ENCODE measurements around the gene CADM1.

The CADM1 gene

GRCh38 chr11:115439969-115440540 is 64.2 kb downstream of the CADM1 start:
- no peak for DNase-seq

GRCh38 chr11:115439385-115439784 is 64.8 kb downstream of the CADM1 start:
- DNase-seq = no peak

DNA sequence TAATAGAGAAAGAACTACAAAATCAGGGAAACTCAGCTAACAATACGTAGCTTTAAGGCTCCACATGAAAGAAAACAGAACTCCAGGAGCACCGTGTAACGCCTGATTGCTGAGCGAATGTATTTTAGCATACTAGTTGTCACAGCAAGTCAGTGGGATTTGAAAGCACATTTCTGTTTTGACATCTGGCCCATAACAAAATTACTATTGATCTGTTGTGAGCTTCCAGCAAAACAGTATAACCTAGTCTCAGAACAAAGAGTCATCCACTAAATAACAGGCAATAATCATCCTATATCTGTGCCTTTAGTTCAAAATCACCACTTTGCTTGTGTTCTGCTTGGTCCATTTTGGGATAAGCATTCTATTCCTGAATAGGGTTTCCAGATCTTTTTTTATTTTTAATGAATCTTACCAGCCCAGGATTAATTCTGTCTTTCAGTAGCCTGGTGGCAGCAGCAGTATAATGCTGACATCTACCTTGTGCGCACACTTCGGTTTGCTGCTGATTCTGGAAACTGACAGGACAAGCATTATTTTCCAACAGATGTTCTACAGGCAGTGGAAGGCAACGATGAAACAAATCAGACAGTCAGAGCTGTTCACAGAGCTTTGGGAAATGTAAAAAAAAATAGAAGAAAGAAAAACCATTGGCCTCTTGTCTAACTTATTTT is 66.2 kb downstream of the CADM1 start:
- no peak for DNase-seq

DNA sequence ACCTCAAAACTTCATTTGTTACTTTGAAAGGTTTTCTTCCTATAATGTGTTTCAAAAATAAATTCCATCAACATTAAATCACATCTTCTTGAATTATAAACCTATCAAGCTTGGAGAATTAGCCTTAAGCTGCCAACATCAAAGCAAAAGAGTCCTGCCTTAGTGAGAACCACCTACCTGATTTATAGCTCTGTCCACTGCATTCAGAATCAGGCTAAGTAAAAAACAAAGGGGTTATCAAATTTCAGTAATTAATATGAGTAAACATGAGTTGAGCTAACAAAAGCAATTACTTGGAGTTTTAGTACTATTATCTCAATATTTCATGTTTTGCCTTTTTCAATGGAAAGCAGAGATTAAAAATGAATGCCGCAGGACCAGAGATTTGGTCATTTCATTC is 73.9 kb downstream of the CADM1 start:
- no peak for DNase-seq

DNA sequence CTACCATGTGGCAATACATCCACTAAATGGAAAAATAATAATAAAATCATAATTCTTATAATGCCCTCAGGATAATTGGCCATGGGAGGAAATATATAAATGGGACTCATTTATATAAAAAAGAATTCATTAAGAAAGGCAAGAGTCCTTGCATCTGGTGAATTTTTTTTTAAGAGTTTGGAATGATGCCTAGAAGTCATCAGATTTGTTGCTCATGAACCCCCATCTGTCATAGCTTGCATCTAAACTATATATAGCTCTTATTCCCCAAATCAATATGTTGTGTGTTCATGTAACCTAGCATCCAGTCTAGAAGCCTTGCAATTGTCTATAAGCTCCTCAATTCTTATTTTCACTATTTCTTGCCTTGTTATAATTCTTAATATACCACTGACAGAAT is 75.9 kb downstream of the CADM1 start:
- no peak for DNase-seq

DNA sequence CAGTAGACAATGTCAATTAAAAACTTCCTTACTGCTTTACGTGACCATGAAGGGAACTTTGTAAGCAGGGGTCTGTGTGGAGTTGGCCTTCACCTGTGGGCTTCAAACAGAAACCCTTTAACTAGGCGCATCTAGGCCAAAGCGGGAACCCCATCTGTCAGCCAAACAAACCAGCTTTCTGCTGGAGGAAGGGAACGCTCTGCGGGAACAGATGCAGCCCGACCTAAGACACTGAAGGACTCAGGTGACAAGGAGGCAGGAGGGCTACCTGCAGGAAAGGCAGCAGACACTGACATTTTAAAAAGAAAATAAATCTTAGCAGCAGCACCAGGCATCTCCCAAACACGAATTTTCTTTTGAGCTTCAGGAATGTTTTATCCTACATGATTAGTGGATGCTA is 78.4 kb downstream of the CADM1 start:
- DNase-seq = no peak

DNA sequence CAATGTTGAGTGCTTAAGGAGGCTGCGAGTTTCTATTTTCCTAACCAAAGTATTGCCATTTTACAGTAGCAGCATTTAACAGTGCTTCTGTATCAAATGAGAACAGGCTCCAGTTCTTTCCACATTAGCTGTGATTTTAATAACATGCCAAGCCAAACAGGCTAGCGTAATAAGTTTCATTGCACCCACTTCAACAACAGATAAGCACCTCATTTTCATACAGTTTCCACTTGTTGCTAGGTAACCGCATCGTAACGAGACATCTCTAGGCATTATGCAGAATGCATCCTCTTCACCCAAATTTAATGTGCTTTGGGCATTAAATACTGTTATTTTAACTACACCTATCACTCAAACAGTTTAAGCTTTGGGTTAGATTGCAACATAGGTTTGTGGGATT is 79.0 kb downstream of the CADM1 start:
- no peak for DNase-seq

- no peak for DNase-seq
Measured at GRCh38 chr11:115423728-115424459, 80.3 kb downstream of the CADM1 start.

DNA sequence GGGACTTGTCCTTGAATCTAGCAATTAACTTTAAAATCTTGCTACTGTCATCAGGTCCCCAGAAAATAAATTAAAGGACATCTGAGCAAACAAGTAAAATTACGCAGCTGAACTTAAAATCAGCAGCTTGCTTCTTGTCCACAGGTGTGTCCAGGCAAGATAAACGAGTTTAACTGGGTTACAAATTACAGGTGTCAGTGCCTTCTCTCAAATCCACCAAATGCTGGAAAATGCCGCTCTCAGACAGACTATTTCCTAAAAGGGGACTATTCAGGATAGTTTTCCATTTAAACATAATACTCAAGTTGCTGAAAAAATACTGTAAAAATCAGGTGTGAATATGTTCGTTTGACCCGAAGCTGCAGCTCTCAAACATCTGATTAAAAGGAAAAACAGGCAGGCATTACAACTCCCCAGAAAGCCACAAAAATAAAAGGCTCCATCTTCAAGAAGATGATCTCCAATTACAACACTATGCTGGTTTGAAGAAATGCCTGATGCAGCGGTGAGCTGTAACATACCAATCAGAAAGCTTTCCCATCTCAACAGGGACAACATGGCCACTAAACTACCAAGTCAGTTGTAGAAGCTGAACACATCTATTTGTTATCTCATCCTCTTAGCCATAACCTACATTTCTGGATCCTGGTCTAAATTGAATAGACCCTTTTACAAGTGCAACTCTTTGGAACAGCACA is 82.1 kb downstream of the CADM1 start:
- no peak for DNase-seq

DNA sequence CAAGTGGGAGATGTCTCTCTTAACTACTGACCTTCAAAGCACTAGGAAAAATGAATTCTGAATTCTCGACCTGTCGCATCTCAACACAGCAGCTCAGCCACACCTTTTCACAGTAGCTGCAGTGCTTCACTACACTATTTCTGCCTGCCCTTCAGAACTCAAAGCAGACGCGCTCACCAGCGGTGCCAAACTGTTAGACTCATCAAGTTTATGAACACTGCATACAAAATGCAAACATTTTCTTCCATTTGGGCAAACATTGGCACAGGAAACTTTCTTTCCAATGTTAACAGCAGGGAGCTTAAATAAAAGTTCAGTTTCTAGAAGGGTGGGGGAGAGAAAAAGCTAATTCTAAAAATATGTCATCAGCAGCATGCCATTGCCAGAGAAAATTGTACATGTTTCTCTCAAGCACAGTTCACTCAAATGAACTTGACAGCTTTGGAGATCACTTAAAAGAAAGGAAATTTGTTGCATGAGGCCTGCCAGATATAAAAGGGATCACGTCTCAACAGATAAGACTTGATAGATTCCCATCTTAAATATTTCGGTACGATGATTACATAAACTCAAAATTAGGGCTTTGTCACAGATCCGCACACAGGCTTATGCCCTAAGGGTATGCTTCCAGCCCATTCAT is 82.7 kb downstream of the CADM1 start:
- DNase-seq = no peak

DNA sequence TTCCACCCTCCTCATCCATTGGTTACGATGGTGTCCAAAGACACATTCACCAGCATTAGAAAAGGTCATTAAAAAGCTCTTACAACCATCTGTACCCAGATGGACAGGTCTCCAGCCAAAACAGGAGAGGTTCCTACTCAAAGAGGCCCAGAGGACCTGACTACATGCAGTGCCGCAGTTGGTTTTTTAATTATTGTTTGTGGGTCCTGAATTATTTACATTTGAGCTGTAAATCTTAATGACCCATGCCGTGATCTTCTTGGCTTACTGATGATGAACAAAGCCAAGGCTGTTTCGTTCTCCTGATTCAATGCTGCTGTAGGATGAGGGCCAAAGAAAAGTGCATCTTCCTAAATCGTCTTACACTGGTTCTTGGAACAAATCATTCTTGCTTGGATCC is 83.7 kb downstream of the CADM1 start:
- DNase-seq = no peak

GRCh38 chr11:115418626-115419025 is 85.6 kb downstream of the CADM1 start:
- DNase-seq = no peak

DNA sequence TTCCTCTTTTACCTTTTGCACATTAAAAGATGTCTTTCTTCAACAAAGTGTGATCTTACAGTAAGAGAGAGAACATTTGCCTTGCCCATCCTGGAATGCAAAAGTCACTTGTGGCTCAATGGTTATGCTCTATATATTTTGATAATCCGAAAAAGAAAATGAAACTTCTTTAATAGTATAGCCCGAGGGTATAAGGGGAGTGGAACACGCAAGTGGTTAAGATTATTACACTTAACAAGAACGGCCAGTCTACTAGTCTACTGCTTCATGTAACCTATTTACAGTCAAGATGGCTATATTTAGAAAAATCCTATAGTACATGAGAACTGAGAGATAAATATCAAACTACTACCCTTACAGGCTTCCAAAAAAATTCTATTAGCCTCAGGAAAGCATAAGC is 86.1 kb downstream of the CADM1 start:
- no peak for DNase-seq

DNA sequence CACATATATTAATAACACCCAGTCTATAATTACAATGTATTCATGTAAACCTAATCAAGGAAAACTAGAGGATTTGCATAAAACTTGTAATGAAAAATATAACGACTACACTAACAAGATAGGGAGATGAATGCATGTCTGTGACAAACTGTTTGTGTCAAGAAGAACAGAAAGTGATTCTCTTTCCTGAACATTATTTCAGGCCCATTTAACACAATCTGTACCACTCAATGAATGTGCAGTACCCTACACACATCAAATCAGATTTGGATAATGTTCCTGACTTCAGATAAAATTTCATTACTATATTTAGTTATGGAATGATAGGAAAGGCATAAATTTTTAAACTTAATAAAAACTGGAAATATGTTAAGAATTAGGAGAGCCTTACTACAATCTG is 93.1 kb downstream of the CADM1 start:
- DNase-seq = no peak

DNA sequence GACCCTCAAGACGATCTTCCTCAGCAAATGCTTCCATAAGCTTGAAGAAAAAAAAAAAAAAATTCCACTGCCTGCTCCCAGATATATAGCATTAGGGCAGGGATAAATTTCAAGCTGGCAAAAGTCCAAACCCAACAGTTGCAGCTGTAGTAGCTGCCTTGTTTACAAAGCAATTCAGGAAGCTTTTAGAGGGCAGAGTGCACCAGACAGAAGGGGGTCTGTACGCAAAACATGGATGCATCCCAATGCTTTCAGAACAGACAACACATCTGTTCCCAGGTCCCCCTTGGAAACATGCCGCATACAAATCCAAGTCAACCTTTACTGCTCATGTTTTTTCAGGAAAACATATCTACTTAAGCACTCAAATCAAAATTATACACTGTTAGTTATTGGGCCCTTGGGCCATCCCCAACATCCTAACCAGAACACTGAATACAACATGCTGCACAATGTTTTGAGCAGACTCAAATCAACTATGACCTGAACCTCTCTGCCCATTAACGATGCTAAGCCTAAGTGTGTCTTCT is 94.5 kb downstream of the CADM1 start:
- no peak for DNase-seq

GRCh38 chr11:115409116-115409670 is 95.0 kb downstream of the CADM1 start:
- DNase-seq = no peak

- DNase-seq = no peak
Measured at GRCh38 chr11:115408036-115408921, 95.9 kb downstream of the CADM1 start.

- no peak for DNase-seq
Measured at GRCh38 chr11:115407496-115407895, 96.7 kb downstream of the CADM1 start.

- DNase-seq = no peak
Measured at GRCh38 chr11:115406404-115406803, 97.8 kb downstream of the CADM1 start.

DNA sequence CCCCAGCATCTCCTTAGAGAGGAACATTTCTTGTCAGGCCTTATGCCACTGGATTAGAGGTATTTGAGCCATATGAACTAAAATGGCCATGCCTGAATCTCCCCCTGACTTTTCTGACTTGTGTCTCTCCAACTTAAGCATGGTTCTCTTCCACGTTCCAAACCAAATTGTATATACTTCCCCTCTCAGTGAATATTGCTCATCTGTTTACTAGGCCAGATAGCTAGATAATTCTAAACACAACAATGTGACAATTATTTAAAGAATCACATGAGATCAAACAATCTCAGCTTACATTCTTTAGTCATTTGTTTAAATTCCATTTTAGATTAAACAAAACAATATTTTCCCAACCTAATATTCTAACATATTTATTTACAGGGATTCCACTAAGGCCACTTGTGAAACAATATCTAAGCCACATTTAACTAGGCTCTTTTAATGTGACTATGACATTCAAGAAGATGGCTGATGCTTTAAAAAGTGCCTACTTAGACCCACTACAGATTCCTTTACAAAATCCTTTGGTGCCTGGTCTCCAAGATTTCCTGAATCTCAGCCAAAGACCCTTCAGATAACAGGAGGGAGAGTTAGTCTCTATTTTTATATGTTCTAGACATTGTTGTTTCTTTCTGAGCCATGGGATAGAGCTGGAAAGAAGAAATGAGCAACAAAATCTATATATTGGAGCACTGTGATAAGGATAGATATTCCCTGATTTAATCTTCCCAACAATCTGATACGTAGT is 105.7 kb downstream of the CADM1 start:
- no peak for DNase-seq

DNA sequence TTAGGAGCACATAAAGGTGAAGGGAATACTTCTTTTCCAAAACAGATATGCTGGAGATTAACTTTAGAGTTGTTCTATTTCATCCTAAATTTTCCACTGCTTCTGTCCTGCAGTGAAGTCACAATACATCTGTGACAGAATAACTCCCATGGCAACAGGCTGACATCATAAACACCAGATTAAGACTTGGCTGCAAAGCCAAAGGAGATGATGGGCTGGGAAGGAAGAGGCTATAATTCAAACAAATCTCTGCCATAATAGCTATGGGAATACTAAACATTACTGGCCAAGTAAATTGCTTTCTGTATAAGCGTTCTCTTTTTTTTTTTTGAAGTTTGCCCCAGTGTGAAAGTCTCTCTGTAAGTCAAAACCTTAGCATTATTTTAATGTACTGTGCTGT is 107.7 kb downstream of the CADM1 start:
- no peak for DNase-seq

All from activated CD4-positive, alpha-beta T cell treated with anti-CD3 and anti-CD28 coated beads for 1 hour (primary cell).